Activated CD8-positive, alpha-beta memory T cell treated with anti-CD3 and anti-CD28 coated beads, Interleukin-2, amount 50 U/mL, for 1 hour (primary cell): ENCODE measurements around the gene DCST1.

Experiments used
- DNase-seq: peaks from one replicate; pipeline ENCODE4 v3.0.0-alpha.2; 2020; ENCODE audit errors: extremely low read depth

DCST1 gene

GRCh38 chr1:155091071-155092051, 57.7 kb downstream of the DCST1 start:
- no peak for DNase-seq

DNA sequence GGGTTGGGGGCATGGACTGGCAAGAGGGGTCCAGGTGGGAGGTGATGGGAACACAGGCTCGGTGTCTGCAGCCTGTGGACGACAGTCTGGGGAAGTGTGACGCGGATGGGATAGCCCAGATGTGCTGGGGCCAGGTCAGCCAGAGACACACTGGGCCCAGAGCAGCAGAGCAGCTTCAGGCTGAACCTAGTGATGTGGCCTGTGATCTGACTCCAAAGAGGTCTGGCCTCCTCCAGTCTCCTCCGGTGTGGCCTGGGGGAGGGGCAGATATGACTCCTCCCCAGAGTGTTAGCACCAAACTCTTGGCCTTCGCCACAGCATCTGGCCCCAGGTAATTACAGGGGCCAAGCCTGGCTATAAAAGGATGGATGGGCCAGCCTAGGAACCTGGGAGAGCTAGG, 58.5 kb downstream of the DCST1 start:
- DNase-seq: no peak

GRCh38 chr1:155092641-155093040, 59.0 kb downstream of the DCST1 start:
- DNase-seq: no peak

DNA sequence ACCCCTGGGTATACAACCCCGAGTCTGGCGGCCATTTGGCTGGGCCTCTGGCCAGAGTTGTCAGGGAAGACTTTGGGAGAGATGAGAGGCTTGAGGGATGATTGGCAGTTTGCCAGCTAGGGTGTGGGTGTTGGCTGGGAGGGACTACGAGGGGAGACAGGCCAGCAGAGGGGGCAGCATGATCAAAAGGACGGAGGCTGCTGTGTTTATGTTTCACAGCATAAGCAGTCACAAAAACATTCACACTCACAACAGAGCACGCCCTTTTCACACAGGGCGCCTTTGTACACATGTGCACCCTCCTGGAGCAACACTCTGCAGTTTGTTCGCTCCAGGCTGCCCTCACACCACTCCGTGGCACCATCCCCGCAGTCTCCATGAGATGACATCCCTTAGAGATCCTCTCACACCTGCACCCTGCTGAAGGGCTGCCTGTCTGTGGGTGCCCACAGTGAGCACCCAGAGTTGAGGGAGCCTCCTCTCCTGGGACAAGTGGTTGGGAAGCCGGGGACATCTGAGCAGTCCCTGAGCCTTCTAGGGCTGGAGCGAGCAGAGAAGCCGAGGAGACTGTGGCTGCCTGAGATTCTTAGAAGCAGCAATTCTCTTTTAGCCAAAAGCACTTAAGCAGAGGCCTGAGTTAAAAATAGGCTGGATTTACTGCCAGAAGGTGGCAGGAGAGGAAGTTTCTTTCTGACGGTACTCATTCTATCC, 60.4 kb downstream of the DCST1 start:
- no peak for DNase-seq

DNA sequence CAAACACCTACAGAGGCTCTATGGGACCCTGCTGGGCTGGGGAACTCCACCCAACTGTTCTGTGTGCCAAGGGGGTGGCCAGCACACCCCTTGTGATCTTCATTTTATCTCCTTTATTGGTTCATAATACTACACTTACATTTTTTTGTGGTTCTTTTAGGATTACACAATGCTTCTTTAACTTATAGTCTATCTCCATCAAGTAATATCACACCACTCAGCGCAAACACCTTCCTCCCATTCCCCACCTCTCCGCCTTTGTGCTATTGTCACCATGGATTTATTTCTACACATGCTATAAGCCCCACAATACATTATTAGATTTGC, 61.0 kb downstream of the DCST1 start:
- DNase-seq: no peak

DNA sequence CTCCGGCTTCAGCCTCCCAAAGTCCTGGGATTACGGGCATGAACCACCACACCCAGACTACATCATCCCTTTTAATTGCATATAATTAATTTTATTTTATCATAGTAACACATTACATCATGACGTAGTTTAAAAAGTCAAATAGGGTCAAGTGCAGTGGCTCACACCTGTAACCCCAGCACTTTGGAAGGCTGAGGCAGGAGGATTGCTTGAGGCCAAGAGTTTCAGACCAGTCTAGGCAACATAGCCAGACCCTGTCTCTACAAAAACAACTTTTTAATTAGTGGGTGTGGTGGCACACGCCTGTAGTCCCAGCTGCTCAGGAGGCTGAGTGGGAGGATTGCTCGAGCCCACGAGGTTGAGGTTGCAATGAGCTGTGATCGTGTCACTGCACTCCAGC, 65.7 kb downstream of the DCST1 start:
- DNase-seq: no peak
